Stimulated activated naive B cell treated with anti-CD40 and anti-IgM and Interleukin-4, amounts not matched to agents 10 μg/mL and 1 μg/mL and 100 μg/mL, for 72 hours (primary cell): ENCODE measurements around the gene OR9G1.

ENCODE experiments used
- ATAC-seq, 2 donors: fragments of 150-1000 bp; cut with Tn5 transposase; replicated peaks; 2 replicates each; pipeline ENCODE4 v1.10.0; 2021; ENCODE audit warnings: moderate library complexity in 1 of 2
- DNase-seq: peaks from one replicate; pipeline ENCODE4 v3.0.0; 2021
- H3K27ac Mint-ChIP-seq: one replicate; pipeline ENCODE4 v1.8.0; 2022; ENCODE audit warnings: mild to moderate bottlenecking, mixed read lengths
- H3K27me3 Mint-ChIP-seq, 2 donors: one replicate each; pipeline ENCODE4 v1.8.0; 2022; ENCODE audit warnings: mixed read lengths in 2 of 2
- H3K36me3 Mint-ChIP-seq, 2 donors: one replicate each; pipeline ENCODE4 v1.8.0; 2022; ENCODE audit warnings: mixed read lengths in 2 of 2, mild to moderate bottlenecking in 1 of 2
- H3K4me1 Mint-ChIP-seq, 2 donors: one replicate each; pipeline ENCODE4 v1.8.0; 2022; ENCODE audit warnings: mixed read lengths in 2 of 2, mild to moderate bottlenecking in 1 of 2
- H3K4me3 Mint-ChIP-seq, 2 donors: one replicate each; pipeline ENCODE4 v1.8.0; 2022; ENCODE audit warnings: mild to moderate bottlenecking in 2 of 2, mixed read lengths in 2 of 2, moderate library complexity in 1 of 2
- H3K9me3 Mint-ChIP-seq, 2 donors: one replicate each; pipeline ENCODE4 v1.8.0; 2022; ENCODE audit warnings: mixed read lengths in 2 of 2, mild to moderate bottlenecking in 1 of 2

OR9G1 gene

DNA sequence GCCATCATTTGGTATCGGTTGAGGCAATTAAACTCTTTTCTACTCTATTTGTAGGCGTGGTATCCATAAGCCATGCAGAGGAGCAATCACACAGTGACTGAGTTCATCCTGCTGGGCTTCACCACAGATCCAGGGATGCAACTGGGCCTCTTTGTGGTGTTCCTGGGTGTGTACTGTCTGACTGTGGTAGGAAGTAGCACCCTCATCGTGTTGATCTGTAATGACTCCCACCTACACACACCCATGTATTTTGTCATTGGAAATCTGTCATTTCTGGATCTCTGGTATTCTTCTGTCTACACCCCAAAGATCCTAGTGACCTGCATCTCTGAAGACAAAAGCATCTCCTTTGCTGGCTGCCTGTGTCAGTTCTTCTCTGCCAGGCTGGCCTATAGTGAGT, 41.2 kb downstream of the OR9G1 start:
- Mint-ChIP-seq H3K9me3 (peaks cover 3 to 7% of the 10 kb centered on the region in 2 donors), H3K36me3 (no peaks in the 10 kb centered on the region), H3K4me1 (no peaks in the 10 kb centered on the region), H3K27ac (no peak overlapping the region), H3K27me3 (no peaks in the 10 kb centered on the region), H3K4me3 (no peak overlapping the region)
- no peak for ATAC-seq
- DNase-seq = no peak

DNA sequence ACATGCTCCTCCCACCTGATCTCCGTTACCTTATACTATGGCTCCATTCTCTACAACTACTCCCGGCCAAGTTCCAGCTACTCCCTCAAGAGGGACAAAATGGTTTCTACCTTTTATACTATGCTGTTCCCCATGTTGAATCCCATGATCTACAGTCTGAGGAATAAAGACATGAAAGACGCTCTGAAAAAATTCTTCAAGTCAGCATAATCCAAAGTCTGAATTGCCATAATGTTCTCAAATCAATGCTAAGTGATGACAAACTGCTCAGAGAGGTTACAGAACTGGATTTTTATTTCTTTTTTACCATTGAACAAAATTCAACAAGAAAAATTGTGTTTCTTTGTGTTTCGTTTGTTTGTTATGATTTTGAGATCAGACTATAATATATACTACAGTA, 42.0 kb downstream of the OR9G1 start:
- Mint-ChIP-seq H3K4me1 (no peaks in the 10 kb centered on the region), H3K36me3 (no peaks in the 10 kb centered on the region), H3K27ac (no peak overlapping the region), H3K4me3 (no peak overlapping the region), H3K9me3 (peaks cover 3 to 7% of the 10 kb centered on the region in 2 donors), H3K27me3 (no peaks in the 10 kb centered on the region)
- ATAC-seq (no peak), DNase-seq (no peak)

DNA sequence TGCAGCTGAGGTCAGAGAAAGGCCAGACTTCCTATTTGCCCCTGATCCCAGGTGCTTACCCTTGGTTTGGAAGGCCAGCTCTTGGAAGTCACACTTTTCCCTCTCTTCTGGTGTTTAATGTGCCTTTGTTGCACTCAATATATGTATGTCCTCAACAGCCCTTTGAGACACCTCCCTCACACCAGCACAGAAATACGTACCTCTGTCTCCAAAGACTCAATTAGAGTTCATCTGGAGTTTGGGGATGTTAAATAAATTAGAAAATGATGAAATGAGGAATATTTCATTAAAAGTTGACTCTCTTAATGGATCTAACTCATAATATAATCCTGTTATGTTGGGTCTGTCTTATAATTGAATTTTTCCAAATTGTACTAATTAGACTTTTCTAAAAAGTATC, 49.7 kb downstream of the OR9G1 start, which contains the start of gene OR9G4:
Gene OR9G4 (minus strand): TSS at position 101 of the 400 bp plus-strand sequence. CDS start 4,931 bp downstream, outside the sequence.
- no peak within 1 kb of the TSS for H3K4me3 Mint-ChIP-seq

DNA sequence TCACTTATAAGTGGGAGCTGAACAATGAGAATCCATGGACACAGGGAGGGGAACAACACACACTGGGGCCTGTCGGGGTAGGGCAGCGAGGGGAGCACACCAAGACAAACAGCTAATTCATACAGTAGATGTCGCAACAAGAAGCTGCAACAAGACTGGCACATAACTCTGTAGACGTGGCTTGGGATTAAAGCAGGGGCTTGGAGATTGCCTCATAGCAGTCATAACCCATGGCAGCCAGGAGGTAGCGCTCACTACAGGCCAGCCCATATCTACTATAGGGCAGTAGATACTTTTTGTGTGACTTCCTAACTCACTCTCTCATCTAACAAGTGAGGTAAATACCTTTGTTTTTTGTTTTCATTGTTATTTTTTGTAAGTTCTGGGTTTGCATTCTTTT, 51.3 kb downstream of the OR9G1 start:
- DNase-seq (no peak), ATAC-seq (no peak)
- peaks cover 0 to 8% of the 10 kb centered on the region in 2 donors for H3K9me3 Mint-ChIP-seq
- H3K36me3 Mint-ChIP-seq = no peaks in the 10 kb centered on the region
- no peak overlapping the region for H3K4me3 Mint-ChIP-seq
- H3K27me3 Mint-ChIP-seq = no peaks in the 10 kb centered on the region
- no peaks in the 10 kb centered on the region for H3K4me1 Mint-ChIP-seq
- no peak overlapping the region for H3K27ac Mint-ChIP-seq

More for the DNA sequence above, 49.7 kb downstream of the OR9G1 start, which contains the start of gene OR9G4:
- Mint-ChIP-seq H3K27ac (no peak within 1 kb of the TSS), H3K36me3 (no peaks in the 10 kb centered on the region), H3K4me1 (no peaks in the 10 kb centered on the region), H3K27me3 (no peaks in the 10 kb centered on the region), H3K9me3 (peaks cover 0 to 7% of the 10 kb centered on the region in 2 donors)
- ATAC-seq = no peak
- DNase-seq = no peak

DNA sequence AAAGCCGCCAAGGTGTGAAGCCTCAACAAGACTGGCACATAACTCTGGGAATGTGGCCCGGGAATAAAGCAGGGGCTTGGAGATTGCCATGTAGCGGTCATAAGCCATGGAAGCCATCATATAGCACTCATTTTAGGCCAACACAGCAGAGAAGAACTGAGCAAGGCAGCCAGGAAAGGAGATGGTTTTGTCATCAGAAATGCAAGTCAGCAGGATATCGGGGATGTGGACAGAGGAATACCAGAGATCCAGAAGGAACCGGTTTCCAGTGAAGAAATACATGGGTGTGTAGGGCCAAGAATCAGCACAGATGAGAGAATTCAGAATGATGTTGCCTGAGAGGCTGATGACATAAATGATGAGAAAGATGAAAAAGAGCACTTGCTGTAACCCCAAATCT, 52.6 kb downstream of the OR9G1 start:
- no peak overlapping the region for H3K4me3 Mint-ChIP-seq
- DNase-seq = no peak
- H3K4me1 Mint-ChIP-seq = no peaks in the 10 kb centered on the region

More for the DNA sequence above, 52.6 kb downstream of the OR9G1 start:
- Mint-ChIP-seq H3K27ac (no peak overlapping the region), H3K27me3 (no peaks in the 10 kb centered on the region), H3K9me3 (peaks cover 0 to 8% of the 10 kb centered on the region in 2 donors), H3K36me3 (no peaks in the 10 kb centered on the region)
- no peak for ATAC-seq
